HepG2 (cell line): ENCODE measurements around the gene URM1. TPM values are rescaled to one million over a fixed set of nuclear protein-coding genes. Genes with fewer than 3 reads are reported as not detected.

Source experiments
- ARHGAP35 ChIP-seq: sonication (generic); formaldehyde crosslinking; IDR thresholded peaks from 2 replicates; pipeline ENCODE4 v1.9.0; 2022; ENCODE audit warnings: mild to moderate bottlenecking, inconsistent platforms, moderate library complexity, missing genetic modification reagents, borderline replicate concordance
- ATF2 ChIP-seq: sonication (generic); formaldehyde crosslinking; IDR thresholded peaks from 2 replicates; pipeline ENCODE4 v1.4.0; 2020; ENCODE audit warnings: missing genetic modification reagents
- CEBPG ChIP-seq: IDR thresholded peaks from 2 replicates; pipeline ENCODE4 v1.6.1; 2016
- KMT2A ChIP-seq: sonication (generic); formaldehyde crosslinking; IDR thresholded peaks from 2 replicates; pipeline ENCODE4 v1.4.0; 2020; ENCODE audit warnings: missing genetic modification reagents
- MED13 ChIP-seq: sonication (generic); formaldehyde crosslinking; IDR thresholded peaks from 2 replicates; pipeline ENCODE4 v1.5.0; 2020; ENCODE audit warnings: missing genetic modification reagents
- SALL1 ChIP-seq: sonication (generic); formaldehyde crosslinking; IDR thresholded peaks from 2 replicates; pipeline ENCODE4 v1.8.0; 2022; ENCODE audit warnings: mild to moderate bottlenecking, missing genetic modification reagents
- SIX1 ChIP-seq: sonication (generic); formaldehyde crosslinking; IDR thresholded peaks from 2 replicates; pipeline ENCODE4 v1.4.0; 2020; ENCODE audit warnings: missing genetic modification reagents, borderline replicate concordance
- SMARCE1 ChIP-seq: fragments of 450-650 bp; IDR thresholded peaks from 2 replicates; pipeline ENCODE4 v1.6.1; 2017; ENCODE audit warnings: borderline replicate concordance
- THAP7 ChIP-seq: sonication (generic); formaldehyde crosslinking; IDR thresholded peaks from 2 replicates; pipeline ENCODE4 v1.8.1; 2023; ENCODE audit warnings: mild to moderate bottlenecking, missing genetic modification reagents
- ZKSCAN5 ChIP-seq: sonication (generic); formaldehyde crosslinking; IDR thresholded peaks from 2 replicates; pipeline ENCODE4 v1.5.1; 2020; ENCODE audit warnings: mild to moderate bottlenecking, missing genetic modification reagents
- ZNF17 ChIP-seq: sonication (generic); formaldehyde crosslinking; IDR thresholded peaks from 2 replicates; pipeline ENCODE4 v1.5.0; 2020; ENCODE audit warnings: mild to moderate bottlenecking, missing genetic modification reagents
- ZNF577 ChIP-seq: sonication (generic); formaldehyde crosslinking; IDR thresholded peaks from 2 replicates; pipeline ENCODE4 v1.4.0; 2020; ENCODE audit warnings: mild to moderate bottlenecking, low read depth, missing genetic modification reagents, borderline replicate concordance
- ZNF644 ChIP-seq: IDR thresholded peaks from 2 replicates; pipeline ENCODE4 v1.6.1; 2016; ENCODE audit warnings: low read depth
- ZNF782 ChIP-seq: sonication (generic); formaldehyde crosslinking; IDR thresholded peaks from 2 replicates; pipeline ENCODE4 v1.4.0; 2020; ENCODE audit warnings: missing genetic modification reagents, mild to moderate bottlenecking, borderline replicate concordance
- polyA plus RNA-seq, 8 experiments: library from polyadenylated mRNA; depleted of rRNA in 3 of 8; stranded (reverse) in 7 of 8; unstranded in 1 of 8; fragments of >200 nt; fragmentation: Illumina TruSeq in 4 of 8; extraction: Trizol in 4 of 8; gene quantifications; 2 replicates each; pipeline versions ENCODE4 v1.2.1 to v1.2.3, GENCODE V29; 2011 to 2016; ENCODE audit warnings: low read depth in 4 of 8, missing spikeins in 1 of 8, mixed read lengths in 1 of 8; ENCODE audit not compliant: insufficient read depth in 1 of 8
- total RNA-seq, 5 experiments: library from RNA; depleted of rRNA; stranded (reverse); fragments of >200 nt; fragmentation: Illumina TruSeq; extraction: Trizol; gene quantifications; 2 replicates each; pipeline ENCODE4 v1.2.3, GENCODE V29; 2016; ENCODE audit warnings: low read depth in 1 of 5
- TF ChIP-seq, protein P1 (sequence below): sonication (generic); formaldehyde crosslinking; IDR thresholded peaks from 2 replicates; pipeline ENCODE4 v1.5.0; 2020; ENCODE audit warnings: mild to moderate bottlenecking, missing genetic modification reagents, borderline replicate concordance
- TF ChIP-seq, protein P2 (sequence below): sonication (generic); formaldehyde crosslinking; IDR thresholded peaks from 2 replicates; pipeline ENCODE4 v1.4.0; 2020; ENCODE audit warnings: missing genetic modification reagents
- TF ChIP-seq, protein P3 (sequence below): sonication (generic); formaldehyde crosslinking; IDR thresholded peaks from 2 replicates; pipeline ENCODE4 v1.5.0; 2020; ENCODE audit warnings: missing genetic modification reagents

The URM1 gene
- total and polyA plus RNA-seq, 2 of the 13 experiments (the other 11 are each of a cell fraction or from before 2014, with no cell fraction given): 37.1 to 41.3 TPM

- TF ChIP-seq, protein P1, sequence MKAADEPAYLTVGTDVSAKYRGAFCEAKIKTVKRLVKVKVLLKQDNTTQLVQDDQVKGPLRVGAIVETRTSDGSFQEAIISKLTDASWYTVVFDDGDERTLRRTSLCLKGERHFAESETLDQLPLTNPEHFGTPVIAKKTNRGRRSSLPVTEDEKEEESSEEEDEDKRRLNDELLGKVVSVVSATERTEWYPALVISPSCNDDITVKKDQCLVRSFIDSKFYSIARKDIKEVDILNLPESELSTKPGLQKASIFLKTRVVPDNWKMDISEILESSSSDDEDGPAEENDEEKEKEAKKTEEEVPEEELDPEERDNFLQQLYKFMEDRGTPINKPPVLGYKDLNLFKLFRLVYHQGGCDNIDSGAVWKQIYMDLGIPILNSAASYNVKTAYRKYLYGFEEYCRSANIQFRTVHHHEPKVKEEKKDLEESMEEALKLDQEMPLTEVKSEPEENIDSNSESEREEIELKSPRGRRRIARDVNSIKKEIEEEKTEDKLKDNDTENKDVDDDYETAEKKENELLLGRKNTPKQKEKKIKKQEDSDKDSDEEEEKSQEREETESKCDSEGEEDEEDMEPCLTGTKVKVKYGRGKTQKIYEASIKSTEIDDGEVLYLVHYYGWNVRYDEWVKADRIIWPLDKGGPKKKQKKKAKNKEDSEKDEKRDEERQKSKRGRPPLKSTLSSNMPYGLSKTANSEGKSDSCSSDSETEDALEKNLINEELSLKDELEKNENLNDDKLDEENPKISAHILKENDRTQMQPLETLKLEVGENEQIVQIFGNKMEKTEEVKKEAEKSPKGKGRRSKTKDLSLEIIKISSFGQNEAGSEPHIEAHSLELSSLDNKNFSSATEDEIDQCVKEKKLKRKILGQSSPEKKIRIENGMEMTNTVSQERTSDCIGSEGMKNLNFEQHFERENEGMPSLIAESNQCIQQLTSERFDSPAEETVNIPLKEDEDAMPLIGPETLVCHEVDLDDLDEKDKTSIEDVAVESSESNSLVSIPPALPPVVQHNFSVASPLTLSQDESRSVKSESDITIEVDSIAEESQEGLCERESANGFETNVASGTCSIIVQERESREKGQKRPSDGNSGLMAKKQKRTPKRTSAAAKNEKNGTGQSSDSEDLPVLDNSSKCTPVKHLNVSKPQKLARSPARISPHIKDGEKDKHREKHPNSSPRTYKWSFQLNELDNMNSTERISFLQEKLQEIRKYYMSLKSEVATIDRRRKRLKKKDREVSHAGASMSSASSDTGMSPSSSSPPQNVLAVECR (CRISPR knock-in tag): peak; percentile 91
- no peak for TF ChIP-seq ZNF782 (CRISPR knock-in tag)
- TF ChIP-seq, protein P2, sequence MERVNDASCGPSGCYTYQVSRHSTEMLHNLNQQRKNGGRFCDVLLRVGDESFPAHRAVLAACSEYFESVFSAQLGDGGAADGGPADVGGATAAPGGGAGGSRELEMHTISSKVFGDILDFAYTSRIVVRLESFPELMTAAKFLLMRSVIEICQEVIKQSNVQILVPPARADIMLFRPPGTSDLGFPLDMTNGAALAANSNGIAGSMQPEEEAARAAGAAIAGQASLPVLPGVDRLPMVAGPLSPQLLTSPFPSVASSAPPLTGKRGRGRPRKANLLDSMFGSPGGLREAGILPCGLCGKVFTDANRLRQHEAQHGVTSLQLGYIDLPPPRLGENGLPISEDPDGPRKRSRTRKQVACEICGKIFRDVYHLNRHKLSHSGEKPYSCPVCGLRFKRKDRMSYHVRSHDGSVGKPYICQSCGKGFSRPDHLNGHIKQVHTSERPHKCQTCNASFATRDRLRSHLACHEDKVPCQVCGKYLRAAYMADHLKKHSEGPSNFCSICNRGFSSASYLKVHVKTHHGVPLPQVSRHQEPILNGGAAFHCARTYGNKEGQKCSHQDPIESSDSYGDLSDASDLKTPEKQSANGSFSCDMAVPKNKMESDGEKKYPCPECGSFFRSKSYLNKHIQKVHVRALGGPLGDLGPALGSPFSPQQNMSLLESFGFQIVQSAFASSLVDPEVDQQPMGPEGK: peak; percentile 44
- TF ChIP-seq SIX1 (CRISPR knock-in tag): no peak
- no peak for TF ChIP-seq MED13 (CRISPR knock-in tag)
- TF ChIP-seq THAP7 (CRISPR knock-in tag): peak; percentile 55; the same call in 1 of the 2 replicates
- no peak for TF ChIP-seq ATF2 (CRISPR knock-in tag)
- TF ChIP-seq ARHGAP35 (CRISPR knock-in tag): no peak
- no peak for TF ChIP-seq ZNF577 (CRISPR knock-in tag)
- no peak for TF ChIP-seq ZNF17 (CRISPR knock-in tag)
- no peak for TF ChIP-seq ZNF644 (CRISPR knock-in tag)
- TF ChIP-seq, protein P3, sequence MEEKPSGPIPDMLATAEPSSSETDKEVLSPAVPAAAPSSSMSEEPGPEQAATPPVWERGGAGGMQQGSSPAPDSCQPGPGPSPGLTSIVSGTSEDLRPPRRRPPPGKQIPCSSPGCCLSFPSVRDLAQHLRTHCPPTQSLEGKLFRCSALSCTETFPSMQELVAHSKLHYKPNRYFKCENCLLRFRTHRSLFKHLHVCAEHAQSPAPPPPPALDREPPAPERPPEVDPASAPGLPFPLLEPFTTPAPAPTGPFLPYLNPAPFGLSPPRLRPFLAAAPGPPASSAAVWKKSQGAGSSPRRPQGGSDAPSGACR: no peak
- TF ChIP-seq KMT2A (CRISPR knock-in tag): no peak
- no peak for TF ChIP-seq SMARCE1
- peak; percentile 70; the same call in 1 of the 2 replicates for TF ChIP-seq SALL1
- TF ChIP-seq ZKSCAN5: no peak
- TF ChIP-seq CEBPG: no peak
Measured at GRCh38 chr9:128370752-128371629, at the start of gene URM1 (continued).
